AG09309 (cell line): Measurements from ENCODE around the gene RAP1GAP.

Experiments
- DNase-seq: peaks from one replicate; pipeline ENCODE4 v3.0.0-alpha.2; 2010; ENCODE audit warnings: low read depth
- H3K4me3 ChIP-seq: 2 replicates; pipeline ENCODE4 v1.5.1; 2011; ENCODE audit warnings: mild to moderate bottlenecking, low read depth, low read length, moderate library complexity; ENCODE audit not compliant: control insufficient read depth
- TF ChIP-seq, protein P1 (sequence below): IDR thresholded peaks from 2 replicates; pipeline ENCODE4 v1.5.1; 2011; ENCODE audit warnings: mild to moderate bottlenecking, low read depth, low read length, inconsistent platforms; ENCODE audit not compliant: insufficient read depth, control insufficient read depth; ENCODE audit errors: missing control alignments

The RAP1GAP gene

DNA sequence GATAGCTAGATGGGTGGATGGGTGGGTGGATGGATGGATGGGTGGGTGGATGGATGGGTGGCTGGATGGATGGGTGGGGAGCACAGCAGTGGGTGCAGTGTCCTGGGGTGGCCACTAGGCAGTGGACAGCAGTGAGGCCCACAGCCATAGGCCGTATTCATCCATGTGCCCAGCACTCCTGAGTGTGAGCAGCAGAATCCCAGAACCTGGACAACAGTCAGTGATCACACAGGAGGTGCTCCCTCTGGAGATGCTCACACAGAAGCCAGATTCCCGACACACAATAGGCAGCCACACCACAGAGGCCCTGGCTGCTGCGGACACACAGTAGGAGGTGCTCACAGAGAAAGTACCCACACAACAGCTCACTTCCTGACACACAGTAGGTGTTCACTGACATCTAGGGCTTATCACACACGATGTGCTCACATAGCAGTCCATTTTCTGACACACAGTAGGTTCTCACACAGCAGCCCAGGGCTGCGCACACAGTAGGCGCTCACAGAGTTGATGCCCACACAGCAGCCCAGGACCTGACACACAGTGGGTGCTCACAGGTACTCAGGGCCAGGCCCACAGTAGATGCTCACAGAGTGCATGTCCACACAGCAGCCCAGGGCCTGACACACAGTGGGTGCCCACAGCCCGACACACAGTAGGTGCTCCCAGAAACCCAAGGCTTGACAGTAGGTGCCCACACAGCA lies 64.0 kb downstream of the RAP1GAP start:
- DNase-seq, result no peak
- TF ChIP-seq, protein P1, sequence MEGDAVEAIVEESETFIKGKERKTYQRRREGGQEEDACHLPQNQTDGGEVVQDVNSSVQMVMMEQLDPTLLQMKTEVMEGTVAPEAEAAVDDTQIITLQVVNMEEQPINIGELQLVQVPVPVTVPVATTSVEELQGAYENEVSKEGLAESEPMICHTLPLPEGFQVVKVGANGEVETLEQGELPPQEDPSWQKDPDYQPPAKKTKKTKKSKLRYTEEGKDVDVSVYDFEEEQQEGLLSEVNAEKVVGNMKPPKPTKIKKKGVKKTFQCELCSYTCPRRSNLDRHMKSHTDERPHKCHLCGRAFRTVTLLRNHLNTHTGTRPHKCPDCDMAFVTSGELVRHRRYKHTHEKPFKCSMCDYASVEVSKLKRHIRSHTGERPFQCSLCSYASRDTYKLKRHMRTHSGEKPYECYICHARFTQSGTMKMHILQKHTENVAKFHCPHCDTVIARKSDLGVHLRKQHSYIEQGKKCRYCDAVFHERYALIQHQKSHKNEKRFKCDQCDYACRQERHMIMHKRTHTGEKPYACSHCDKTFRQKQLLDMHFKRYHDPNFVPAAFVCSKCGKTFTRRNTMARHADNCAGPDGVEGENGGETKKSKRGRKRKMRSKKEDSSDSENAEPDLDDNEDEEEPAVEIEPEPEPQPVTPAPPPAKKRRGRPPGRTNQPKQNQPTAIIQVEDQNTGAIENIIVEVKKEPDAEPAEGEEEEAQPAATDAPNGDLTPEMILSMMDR, result no peak
- H3K4me3 ChIP-seq, result no peak overlapping the region

- no peak for DNase-seq
- TF ChIP-seq, protein P1, result no peak
- H3K4me3 ChIP-seq, result no peak overlapping the region
Measured at GRCh38 chr1:21604208-21604957, 64.8 kb downstream of the RAP1GAP start.

DNA sequence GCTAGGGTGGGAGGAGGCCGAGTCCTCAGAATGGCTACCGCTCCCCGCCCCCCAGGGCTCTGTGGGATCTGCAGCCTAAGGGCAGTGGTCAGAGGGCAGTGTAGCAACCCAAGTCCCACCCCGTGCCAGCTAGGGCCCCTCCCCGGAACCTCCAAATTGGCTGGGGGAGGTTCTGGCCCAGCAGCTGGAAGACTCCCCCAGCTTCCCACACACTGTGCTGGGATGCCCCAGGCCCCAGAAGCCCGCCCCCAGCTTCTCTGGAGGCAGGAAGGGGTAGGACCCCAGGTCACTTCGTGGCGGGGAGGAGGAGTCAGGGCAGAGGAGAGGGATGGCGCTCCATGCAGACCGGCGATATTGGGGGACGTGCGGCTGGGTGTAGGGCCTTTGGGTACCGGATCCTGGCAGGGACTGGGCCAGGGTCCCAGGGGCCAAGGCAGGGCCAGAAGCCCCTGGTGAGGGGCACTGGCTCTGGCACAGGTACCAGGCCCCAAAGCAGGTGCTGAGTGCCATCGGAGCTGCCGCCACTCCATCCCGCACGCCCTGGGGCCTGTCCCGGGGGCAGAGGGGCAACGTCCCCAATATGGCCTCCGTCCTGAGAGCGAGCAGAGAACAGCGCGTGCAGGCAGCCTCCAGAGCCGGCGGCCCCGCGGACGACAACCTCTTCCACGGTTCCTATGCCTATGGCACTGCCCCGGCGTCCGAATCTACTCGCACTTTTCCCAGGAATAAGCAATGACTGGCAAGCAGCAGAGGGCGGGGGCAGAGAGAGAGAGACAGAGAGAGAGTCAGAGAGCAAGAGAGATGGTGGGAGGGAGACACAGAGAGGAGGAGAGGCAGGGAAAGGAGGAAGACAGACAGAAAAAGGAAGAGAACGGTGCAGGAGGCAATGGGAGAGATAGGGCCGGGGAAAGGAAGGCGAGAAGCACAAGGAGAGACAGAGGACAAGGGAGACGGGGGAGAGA lies 65.7 kb downstream of the RAP1GAP start:
- DNase-seq, result no peak
- TF ChIP-seq, protein P1, result no peak
- H3K4me3 ChIP-seq, result no peak overlapping the region

- DNase-seq, result no peak
- no peak overlapping the region for H3K4me3 ChIP-seq
- TF ChIP-seq, protein P1, result no peak
Measured at GRCh38 chr1:21601278-21602048, 67.7 kb downstream of the RAP1GAP start.

GRCh38 chr1:21599402-21599801 lies 69.8 kb downstream of the RAP1GAP start:
- TF ChIP-seq, protein P1, result no peak
- H3K4me3 ChIP-seq, result no peak overlapping the region
- no peak for DNase-seq
